HepG2 (cell line): Measurements from ENCODE around the gene NCOA5. TPM values are rescaled to one million over a fixed set of nuclear protein-coding genes. Genes with fewer than 3 reads are reported as not detected.

ENCODE experiments used
- EP300 ChIP-seq, 3 experiments: sonication (generic) in 1 of 3; formaldehyde crosslinking in 1 of 3; IDR thresholded peaks; 2 replicates each; pipeline versions ENCODE4 v1.5.1 to v1.6.1; 2011 to 2020; ENCODE audit warnings: low read depth in 2 of 3, low read length in 2 of 3, borderline replicate concordance in 1 of 3, improper control_type of control experiment in 1 of 3, mild to moderate bottlenecking in 1 of 3, missing genetic modification reagents in 1 of 3, moderate library complexity in 1 of 3
- ETV6 ChIP-seq: sonication (generic); formaldehyde crosslinking; conservative IDR thresholded peaks from 2 replicates; pipeline ENCODE4 v1.4.0; 2020; ENCODE audit warnings: missing genetic modification reagents
- HDAC1 ChIP-seq: sonication (generic); formaldehyde crosslinking; IDR thresholded peaks from 2 replicates; pipeline ENCODE4 v1.5.1; 2020; ENCODE audit warnings: mild to moderate bottlenecking, missing genetic modification reagents
- HHEX ChIP-seq: IDR thresholded peaks from 2 replicates; pipeline ENCODE4 v1.6.1; 2016; ENCODE audit warnings: control low read depth
- HNRNPLL ChIP-seq: fragments of 200-400 bp; formaldehyde crosslinking; IDR thresholded peaks from 2 replicates; pipeline ENCODE4 v1.6.1; 2017; ENCODE audit warnings: mild to moderate bottlenecking, low read depth, low read length; ENCODE audit not compliant: poor library complexity, severe bottlenecking
- HOXA3 ChIP-seq: sonication (generic); formaldehyde crosslinking; IDR thresholded peaks from 2 replicates; pipeline ENCODE4 v1.5.0; 2020; ENCODE audit warnings: missing genetic modification reagents
- IKZF4 ChIP-seq: sonication (generic); formaldehyde crosslinking; IDR thresholded peaks from 2 replicates; pipeline ENCODE4 v1.5.1; 2020; ENCODE audit warnings: borderline replicate concordance, mild to moderate bottlenecking, low read depth, missing genetic modification reagents; ENCODE audit errors: not compliant biosample characterization
- MED1 ChIP-seq: sonication (generic); formaldehyde crosslinking; IDR thresholded peaks from 2 replicates; pipeline ENCODE4 v1.4.0; 2020; ENCODE audit warnings: missing genetic modification reagents
- MTF2 ChIP-seq: sonication (generic); formaldehyde crosslinking; IDR thresholded peaks from 2 replicates; pipeline ENCODE4 v1.5.0; 2020; ENCODE audit warnings: missing genetic modification reagents, borderline replicate concordance
- NBN ChIP-seq: fragments of 450-650 bp; conservative IDR thresholded peaks from 2 replicates; pipeline ENCODE4 v1.6.1; 2017
- SMARCE1 ChIP-seq: fragments of 450-650 bp; IDR thresholded peaks from 2 replicates; pipeline ENCODE4 v1.6.1; 2017; ENCODE audit warnings: borderline replicate concordance
- TAF15 ChIP-seq: fragments of 200-400 bp; formaldehyde crosslinking; IDR thresholded peaks from one replicate; pipeline ENCODE4 v1.6.1; 2018; ENCODE audit warnings: mild to moderate bottlenecking, low read depth, low read length; ENCODE audit not compliant: poor library complexity, severe bottlenecking
- TCF12 ChIP-seq, 2 experiments: fragments of 450-650 bp in 1 of 2; sonication (generic) in 1 of 2; formaldehyde crosslinking in 1 of 2; IDR thresholded peaks; 2 replicates each; pipeline versions ENCODE4 v1.6.1 to v1.8.0; 2017 to 2022; ENCODE audit warnings: antibody characterized with exemption in 1 of 2, mild to moderate bottlenecking in 1 of 2, missing genetic modification reagents in 1 of 2, moderate library complexity in 1 of 2
- THAP11 ChIP-seq: IDR thresholded peaks from 2 replicates; pipeline ENCODE4 v1.6.1; 2016; ENCODE audit warnings: missing biosample characterization, missing genetic modification reagents
- ZFP36L1 ChIP-seq: sonication (generic); formaldehyde crosslinking; IDR thresholded peaks from 2 replicates; pipeline ENCODE4 v1.8.0; 2022; ENCODE audit warnings: mild to moderate bottlenecking, missing genetic modification reagents, moderate library complexity
- ZFP37 ChIP-seq: sonication (generic); formaldehyde crosslinking; IDR thresholded peaks from 2 replicates; pipeline ENCODE4 v1.4.0; 2020; ENCODE audit warnings: missing genetic modification reagents, borderline replicate concordance
- ZIK1 ChIP-seq: sonication (generic); formaldehyde crosslinking; IDR thresholded peaks from 2 replicates; pipeline ENCODE4 v1.5.0; 2020; ENCODE audit warnings: mild to moderate bottlenecking, low read depth, missing genetic modification reagents, borderline replicate concordance
- ZNF24 ChIP-seq: fragments of 450-650 bp; IDR thresholded peaks from 2 replicates; pipeline ENCODE4 v1.6.1; 2017; ENCODE audit warnings: antibody characterized with exemption, mild to moderate bottlenecking
- ZNF333 ChIP-seq: sonication (generic); formaldehyde crosslinking; IDR thresholded peaks from 2 replicates; pipeline ENCODE4 v1.4.0; 2020; ENCODE audit warnings: mild to moderate bottlenecking, missing genetic modification reagents, borderline replicate concordance
- ZNF549 ChIP-seq: sonication (generic); formaldehyde crosslinking; IDR thresholded peaks from 2 replicates; pipeline ENCODE4 v1.5.0; 2020; ENCODE audit warnings: missing genetic modification reagents
- ZNF614 ChIP-seq: IDR thresholded peaks from 2 replicates; pipeline ENCODE4 v1.6.1; 2018; ENCODE audit warnings: missing biosample characterization, missing genetic modification reagents, inconsistent platforms, borderline replicate concordance
- ZNF773 ChIP-seq: sonication (generic); formaldehyde crosslinking; IDR thresholded peaks from 2 replicates; pipeline ENCODE4 v1.4.0; 2020; ENCODE audit warnings: missing genetic modification reagents, borderline replicate concordance
- ZNF816 ChIP-seq: sonication (generic); formaldehyde crosslinking; IDR thresholded peaks from 2 replicates; pipeline ENCODE4 v1.8.0; 2022; ENCODE audit warnings: missing genetic modification reagents, mild to moderate bottlenecking, borderline replicate concordance
- ZNF878 ChIP-seq: sonication (generic); formaldehyde crosslinking; IDR thresholded peaks from 2 replicates; pipeline ENCODE4 v1.8.1; 2023; ENCODE audit warnings: mild to moderate bottlenecking, missing genetic modification reagents, moderate library complexity
- ZSCAN22 ChIP-seq: sonication (generic); formaldehyde crosslinking; IDR thresholded peaks from 2 replicates; pipeline ENCODE4 v1.4.0; 2020; ENCODE audit warnings: mild to moderate bottlenecking, missing genetic modification reagents
- polyA plus RNA-seq, 8 experiments: library from polyadenylated mRNA; depleted of rRNA in 3 of 8; stranded (reverse) in 7 of 8; unstranded in 1 of 8; fragments of >200 nt; fragmentation: Illumina TruSeq in 4 of 8; extraction: Trizol in 4 of 8; gene quantifications; 2 replicates each; pipeline versions ENCODE4 v1.2.1 to v1.2.3, GENCODE V29; 2011 to 2016; ENCODE audit warnings: low read depth in 4 of 8, missing spikeins in 1 of 8, mixed read lengths in 1 of 8; ENCODE audit not compliant: insufficient read depth in 1 of 8
- total RNA-seq, 5 experiments: library from RNA; depleted of rRNA; stranded (reverse); fragments of >200 nt; fragmentation: Illumina TruSeq; extraction: Trizol; gene quantifications; 2 replicates each; pipeline ENCODE4 v1.2.3, GENCODE V29; 2016; ENCODE audit warnings: low read depth in 1 of 5
- TF ChIP-seq, protein P1 (sequence below): sonication (generic); formaldehyde crosslinking; IDR thresholded peaks from 2 replicates; pipeline ENCODE4 v1.4.0; 2020; ENCODE audit warnings: missing genetic modification reagents, mild to moderate bottlenecking, borderline replicate concordance
- TF ChIP-seq, protein P2 (sequence below): sonication (generic); formaldehyde crosslinking; IDR thresholded peaks from 2 replicates; pipeline ENCODE4 v1.4.0; 2020; ENCODE audit warnings: missing genetic modification reagents; ENCODE audit errors: not compliant biosample characterization

The NCOA5 gene
- total and polyA plus RNA-seq, 2 of the 13 experiments (the other 11 are each of a cell fraction or from before 2014, with no cell fraction given), result 16.5 to 28.4 TPM

DNA sequence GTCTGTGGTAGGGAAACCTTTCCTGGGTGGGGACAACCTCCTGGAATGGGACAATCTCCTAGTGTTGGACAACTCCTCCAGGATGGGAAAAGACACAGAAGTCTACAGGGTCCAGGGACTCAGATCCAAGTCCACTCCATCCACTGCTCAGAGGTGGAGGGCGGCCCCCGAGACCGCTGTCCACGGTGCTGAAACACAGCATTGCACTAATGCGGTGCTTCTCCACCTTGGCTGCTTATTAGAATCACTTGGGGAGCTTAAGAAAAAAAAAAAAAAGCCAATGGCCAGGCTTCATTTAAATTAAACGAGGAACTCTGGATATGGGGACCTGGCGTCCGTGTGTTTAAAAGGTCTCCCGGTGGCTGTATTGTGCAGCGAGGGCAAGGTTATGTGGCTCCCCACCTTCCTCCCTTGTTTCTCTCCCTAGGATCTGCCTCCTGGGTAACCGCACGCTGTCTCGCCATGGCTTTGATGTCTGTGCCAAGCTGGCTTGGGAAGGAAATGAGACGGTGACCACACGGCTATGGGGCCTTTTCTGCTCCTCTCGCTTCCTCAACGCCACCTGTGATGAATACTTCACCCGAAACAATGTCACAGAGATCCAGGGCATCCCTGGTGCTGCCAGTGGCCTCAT, 48.7 kb downstream of the NCOA5 start (continued):
- no peak for TF ChIP-seq EP300 (IDR thresholded peaks at IDR 0.05; ENCODE audit: low read depth in 2 of 2, low read length in 2 of 2)
- no peak; the same call in 1 of the 2 replicates for TF ChIP-seq EP300 (CRISPR knock-in tag; IDR thresholded peaks at IDR 0.05; ENCODE audit: borderline replicate concordance)
- peak; percentile 84; the same call in 1 of the 2 replicates for TF ChIP-seq ZNF614
- TF ChIP-seq ZNF816 (CRISPR knock-in tag), result peak; percentile 83; the same call in 1 of the 2 replicates
- peak; percentile 69 for TF ChIP-seq MED1 (CRISPR knock-in tag)
- no peak for TF ChIP-seq NBN
- TF ChIP-seq, protein P1, sequence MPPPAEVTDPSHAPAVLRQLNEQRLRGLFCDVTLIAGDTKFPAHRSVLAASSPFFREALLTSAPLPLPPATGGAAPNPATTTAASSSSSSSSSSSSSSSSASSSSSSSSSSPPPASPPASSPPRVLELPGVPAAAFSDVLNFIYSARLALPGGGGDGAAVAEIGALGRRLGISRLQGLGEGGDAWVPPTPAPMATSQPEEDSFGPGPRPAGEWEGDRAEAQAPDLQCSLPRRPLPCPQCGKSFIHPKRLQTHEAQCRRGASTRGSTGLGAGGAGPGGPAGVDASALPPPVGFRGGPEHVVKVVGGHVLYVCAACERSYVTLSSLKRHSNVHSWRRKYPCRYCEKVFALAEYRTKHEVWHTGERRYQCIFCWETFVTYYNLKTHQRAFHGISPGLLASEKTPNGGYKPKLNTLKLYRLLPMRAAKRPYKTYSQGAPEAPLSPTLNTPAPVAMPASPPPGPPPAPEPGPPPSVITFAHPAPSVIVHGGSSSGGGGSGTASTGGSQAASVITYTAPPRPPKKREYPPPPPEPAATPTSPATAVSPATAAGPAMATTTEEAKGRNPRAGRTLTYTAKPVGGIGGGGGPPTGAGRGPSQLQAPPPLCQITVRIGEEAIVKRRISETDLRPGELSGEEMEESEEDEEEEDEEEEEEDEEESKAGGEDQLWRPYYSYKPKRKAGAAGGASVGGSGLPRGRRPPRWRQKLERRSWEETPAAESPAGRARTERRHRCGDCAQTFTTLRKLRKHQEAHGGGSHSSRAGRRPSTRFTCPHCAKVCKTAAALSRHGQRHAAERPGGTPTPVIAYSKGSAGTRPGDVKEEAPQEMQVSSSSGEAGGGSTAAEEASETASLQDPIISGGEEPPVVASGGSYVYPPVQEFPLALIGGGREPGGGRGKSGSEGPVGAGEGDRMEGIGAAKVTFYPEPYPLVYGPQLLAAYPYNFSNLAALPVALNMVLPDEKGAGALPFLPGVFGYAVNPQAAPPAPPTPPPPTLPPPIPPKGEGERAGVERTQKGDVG (CRISPR knock-in tag), result no peak
- 0 out of 2 replicates have a peak, but pooled peaks have one; percentile 49 for TF ChIP-seq HDAC1 (CRISPR knock-in tag)
- peak; percentile 97 for TF ChIP-seq ZNF773 (CRISPR knock-in tag)
- no peak for TF ChIP-seq ZNF24
- peak; percentile 77 for TF ChIP-seq THAP11 (CRISPR knock-in tag)
- peak; percentile 86; the same call in 1 of the 2 replicates for TF ChIP-seq ZNF878 (CRISPR knock-in tag)
- peak; percentile 73 for TF ChIP-seq HOXA3 (CRISPR knock-in tag)
- peak; percentile 61; the same call in 1 of the 2 replicates for TF ChIP-seq ZFP36L1 (CRISPR knock-in tag)
- peak; percentile 96 for TF ChIP-seq IKZF4 (CRISPR knock-in tag)
- TF ChIP-seq, protein P2, sequence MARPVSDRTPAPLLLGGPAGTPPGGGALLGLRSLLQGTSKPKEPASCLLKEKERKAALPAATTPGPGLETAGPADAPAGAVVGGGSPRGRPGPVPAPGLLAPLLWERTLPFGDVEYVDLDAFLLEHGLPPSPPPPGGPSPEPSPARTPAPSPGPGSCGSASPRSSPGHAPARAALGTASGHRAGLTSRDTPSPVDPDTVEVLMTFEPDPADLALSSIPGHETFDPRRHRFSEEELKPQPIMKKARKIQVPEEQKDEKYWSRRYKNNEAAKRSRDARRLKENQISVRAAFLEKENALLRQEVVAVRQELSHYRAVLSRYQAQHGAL (CRISPR knock-in tag), result peak; percentile 96
- TF ChIP-seq TCF12 (IDR thresholded peaks at IDR 0.05), result no peak
- peak; percentile 42; the same call in 1 of the 2 replicates for TF ChIP-seq TCF12 (CRISPR knock-in tag; IDR thresholded peaks at IDR 0.05)
- no peak for TF ChIP-seq MTF2
- peak; percentile 65; the same call in 1 of the 2 replicates for TF ChIP-seq ZSCAN22
- peak; percentile 92 for TF ChIP-seq ZNF333
- no peak for TF ChIP-seq HNRNPLL
- TF ChIP-seq ZNF549 (CRISPR knock-in tag), result no peak
- TF ChIP-seq ETV6 (CRISPR knock-in tag), result peak; percentile 94
- no peak for TF ChIP-seq ZIK1 (CRISPR knock-in tag)
- no peak for TF ChIP-seq SMARCE1
- peak; percentile 96; the same call in 1 of the 2 replicates for TF ChIP-seq ZFP37 (CRISPR knock-in tag)
- TF ChIP-seq TAF15, result no peak
- TF ChIP-seq HHEX, result no peak
